HepG2 (cell line): ENCODE measurements around the gene AMIGO1. TPM values are rescaled to one million over a fixed set of nuclear protein-coding genes. Genes with fewer than 3 reads are reported as not detected.

ENCODE experiments used
- CERS6 ChIP-seq: sonication (generic); formaldehyde crosslinking; IDR thresholded peaks from 2 replicates; pipeline ENCODE4 v1.5.0; 2020; ENCODE audit warnings: missing genetic modification reagents
- GABPB1 ChIP-seq: IDR thresholded peaks from 2 replicates; pipeline ENCODE4 v1.6.1; 2016; ENCODE audit warnings: mild to moderate bottlenecking, missing genetic modification reagents, moderate library complexity, missing compliant biosample characterization
- GFI1 ChIP-seq: sonication (generic); formaldehyde crosslinking; IDR thresholded peaks from 2 replicates; pipeline ENCODE4 v1.5.0; 2020; ENCODE audit warnings: missing genetic modification reagents, mild to moderate bottlenecking, borderline replicate concordance
- MAFK ChIP-seq, 2 experiments: IDR thresholded peaks in 1 of 2; conservative IDR thresholded peaks in 1 of 2; 2 replicates each; pipeline ENCODE4 v1.6.1; 2011; ENCODE audit warnings: improper control_type of control experiment in 2 of 2, low read length in 2 of 2
- MXD3 ChIP-seq: IDR thresholded peaks from 2 replicates; pipeline ENCODE4 v1.6.1; 2016; ENCODE audit warnings: mild to moderate bottlenecking, missing biosample characterization, missing genetic modification reagents
- NFKB2 ChIP-seq: sonication (generic); formaldehyde crosslinking; IDR thresholded peaks from 2 replicates; pipeline ENCODE4 v1.4.0; 2020; ENCODE audit warnings: missing genetic modification reagents, borderline replicate concordance
- PREB ChIP-seq: sonication (generic); formaldehyde crosslinking; IDR thresholded peaks from 2 replicates; pipeline ENCODE4 v1.4.0; 2020; ENCODE audit warnings: missing genetic modification reagents
- ZBTB7A ChIP-seq: sonication (generic); formaldehyde crosslinking; IDR thresholded peaks from 2 replicates; pipeline ENCODE4 v1.8.0; 2022; ENCODE audit warnings: mild to moderate bottlenecking, missing genetic modification reagents
- ZNF101 ChIP-seq: sonication (generic); formaldehyde crosslinking; IDR thresholded peaks from 2 replicates; pipeline ENCODE4 v1.4.0; 2020; ENCODE audit warnings: mild to moderate bottlenecking, low read depth, missing genetic modification reagents, borderline replicate concordance
- ZNF724P ChIP-seq: sonication (generic); formaldehyde crosslinking; IDR thresholded peaks from 2 replicates; pipeline ENCODE4 v1.8.0; 2022; ENCODE audit warnings: missing genetic modification reagents, borderline replicate concordance
- ZNF75D ChIP-seq: sonication (generic); formaldehyde crosslinking; IDR thresholded peaks from 2 replicates; pipeline ENCODE4 v1.8.1; 2023; ENCODE audit warnings: missing genetic modification reagents, mild to moderate bottlenecking, borderline replicate concordance
- polyA plus RNA-seq, 8 experiments: library from polyadenylated mRNA; depleted of rRNA in 3 of 8; stranded (reverse) in 7 of 8; unstranded in 1 of 8; fragments of >200 nt; fragmentation: Illumina TruSeq in 4 of 8; extraction: Trizol in 4 of 8; gene quantifications; 2 replicates each; pipeline versions ENCODE4 v1.2.1 to v1.2.3, GENCODE V29; 2011 to 2016; ENCODE audit warnings: low read depth in 4 of 8, missing spikeins in 1 of 8, mixed read lengths in 1 of 8; ENCODE audit not compliant: insufficient read depth in 1 of 8
- total RNA-seq, 5 experiments: library from RNA; depleted of rRNA; stranded (reverse); fragments of >200 nt; fragmentation: Illumina TruSeq; extraction: Trizol; gene quantifications; 2 replicates each; pipeline ENCODE4 v1.2.3, GENCODE V29; 2016; ENCODE audit warnings: low read depth in 1 of 5
- TF ChIP-seq, protein P1 (sequence below): sonication (generic); formaldehyde crosslinking; IDR thresholded peaks from 2 replicates; pipeline ENCODE4 v1.4.0; 2020; ENCODE audit warnings: low read depth, missing genetic modification reagents
- TF ChIP-seq, protein P2 (sequence below): sonication (generic); formaldehyde crosslinking; IDR thresholded peaks from 2 replicates; pipeline ENCODE4 v1.8.0; 2022; ENCODE audit warnings: missing genetic modification reagents, mild to moderate bottlenecking, moderate library complexity, borderline replicate concordance
- TF ChIP-seq, protein P3 (sequence below): IDR thresholded peaks from 2 replicates; pipeline ENCODE4 v1.6.1; 2016; ENCODE audit warnings: missing biosample characterization, missing genetic modification reagents, low read depth
- TF ChIP-seq, protein P4 (sequence below): sonication (generic); formaldehyde crosslinking; IDR thresholded peaks from 2 replicates; pipeline ENCODE4 v1.4.0; 2020; ENCODE audit warnings: missing genetic modification reagents

Gene AMIGO1
- total and polyA plus RNA-seq, 2 of the 13 experiments (the other 11 are each of a cell fraction or from before 2014, with no cell fraction given): 0.40 to 1.3 TPM

- TF ChIP-seq PREB (CRISPR knock-in tag): no peak
- peak; percentile 55; the same call in 1 of the 2 replicates for TF ChIP-seq ZNF101 (CRISPR knock-in tag)
- no peak for TF ChIP-seq ZNF75D (CRISPR knock-in tag)
- peak; percentile 40; the same call in 1 of the 2 replicates for TF ChIP-seq ZBTB7A (CRISPR knock-in tag)
- TF ChIP-seq, protein P1, sequence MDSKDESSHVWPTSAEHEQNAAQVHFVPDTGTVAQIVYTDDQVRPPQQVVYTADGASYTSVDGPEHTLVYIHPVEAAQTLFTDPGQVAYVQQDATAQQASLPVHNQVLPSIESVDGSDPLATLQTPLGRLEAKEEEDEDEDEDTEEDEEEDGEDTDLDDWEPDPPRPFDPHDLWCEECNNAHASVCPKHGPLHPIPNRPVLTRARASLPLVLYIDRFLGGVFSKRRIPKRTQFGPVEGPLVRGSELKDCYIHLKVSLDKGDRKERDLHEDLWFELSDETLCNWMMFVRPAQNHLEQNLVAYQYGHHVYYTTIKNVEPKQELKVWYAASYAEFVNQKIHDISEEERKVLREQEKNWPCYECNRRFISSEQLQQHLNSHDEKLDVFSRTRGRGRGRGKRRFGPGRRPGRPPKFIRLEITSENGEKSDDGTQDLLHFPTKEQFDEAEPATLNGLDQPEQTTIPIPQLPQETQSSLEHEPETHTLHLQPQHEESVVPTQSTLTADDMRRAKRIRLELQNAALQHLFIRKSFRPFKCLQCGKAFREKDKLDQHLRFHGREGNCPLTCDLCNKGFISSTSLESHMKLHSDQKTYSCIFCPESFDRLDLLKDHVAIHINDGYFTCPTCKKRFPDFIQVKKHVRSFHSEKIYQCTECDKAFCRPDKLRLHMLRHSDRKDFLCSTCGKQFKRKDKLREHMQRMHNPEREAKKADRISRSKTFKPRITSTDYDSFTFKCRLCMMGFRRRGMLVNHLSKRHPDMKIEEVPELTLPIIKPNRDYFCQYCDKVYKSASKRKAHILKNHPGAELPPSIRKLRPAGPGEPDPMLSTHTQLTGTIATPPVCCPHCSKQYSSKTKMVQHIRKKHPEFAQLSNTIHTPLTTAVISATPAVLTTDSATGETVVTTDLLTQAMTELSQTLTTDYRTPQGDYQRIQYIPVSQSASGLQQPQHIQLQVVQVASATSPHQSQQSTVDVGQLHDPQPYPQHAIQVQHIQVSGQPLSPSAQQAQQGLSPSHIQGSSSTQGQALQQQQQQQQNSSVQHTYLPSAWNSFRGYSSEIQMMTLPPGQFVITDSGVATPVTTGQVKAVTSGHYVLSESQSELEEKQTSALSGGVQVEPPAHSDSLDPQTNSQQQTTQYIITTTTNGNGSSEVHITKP (CRISPR knock-in tag): peak; percentile 61; the same call in 1 of the 2 replicates
- peak; percentile 51; the same call in 1 of the 2 replicates for TF ChIP-seq NFKB2 (CRISPR knock-in tag)
- TF ChIP-seq, protein P2, sequence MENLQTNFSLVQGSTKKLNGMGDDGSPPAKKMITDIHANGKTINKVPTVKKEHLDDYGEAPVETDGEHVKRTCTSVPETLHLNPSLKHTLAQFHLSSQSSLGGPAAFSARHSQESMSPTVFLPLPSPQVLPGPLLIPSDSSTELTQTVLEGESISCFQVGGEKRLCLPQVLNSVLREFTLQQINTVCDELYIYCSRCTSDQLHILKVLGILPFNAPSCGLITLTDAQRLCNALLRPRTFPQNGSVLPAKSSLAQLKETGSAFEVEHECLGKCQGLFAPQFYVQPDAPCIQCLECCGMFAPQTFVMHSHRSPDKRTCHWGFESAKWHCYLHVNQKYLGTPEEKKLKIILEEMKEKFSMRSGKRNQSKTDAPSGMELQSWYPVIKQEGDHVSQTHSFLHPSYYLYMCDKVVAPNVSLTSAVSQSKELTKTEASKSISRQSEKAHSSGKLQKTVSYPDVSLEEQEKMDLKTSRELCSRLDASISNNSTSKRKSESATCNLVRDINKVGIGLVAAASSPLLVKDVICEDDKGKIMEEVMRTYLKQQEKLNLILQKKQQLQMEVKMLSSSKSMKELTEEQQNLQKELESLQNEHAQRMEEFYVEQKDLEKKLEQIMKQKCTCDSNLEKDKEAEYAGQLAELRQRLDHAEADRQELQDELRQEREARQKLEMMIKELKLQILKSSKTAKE (CRISPR knock-in tag): peak; percentile 26; the same call in 1 of the 2 replicates
- TF ChIP-seq, protein P3, sequence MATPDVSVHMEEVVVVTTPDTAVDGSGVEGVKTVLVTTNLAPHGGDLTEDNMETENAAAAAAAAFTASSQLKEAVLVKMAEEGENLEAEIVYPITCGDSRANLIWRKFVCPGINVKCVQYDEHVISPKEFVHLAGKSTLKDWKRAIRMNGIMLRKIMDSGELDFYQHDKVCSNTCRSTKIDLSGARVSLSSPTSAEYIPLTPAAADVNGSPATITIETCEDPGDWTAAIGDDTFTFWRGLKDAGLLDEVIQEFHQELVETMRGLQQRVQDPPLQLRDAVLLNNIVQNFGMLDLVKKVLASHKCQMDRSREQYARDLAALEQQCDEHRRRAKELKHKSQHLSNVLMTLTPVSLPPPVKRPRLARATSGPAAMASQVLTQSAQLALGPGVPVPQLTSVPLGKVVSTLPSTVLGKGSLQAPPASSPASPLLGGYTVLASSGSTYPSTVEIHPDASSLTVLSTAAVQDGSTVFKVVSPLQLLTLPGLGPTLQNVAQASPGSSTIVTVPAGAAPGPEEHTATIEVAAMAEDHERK (CRISPR knock-in tag): no peak
- TF ChIP-seq, protein P4, sequence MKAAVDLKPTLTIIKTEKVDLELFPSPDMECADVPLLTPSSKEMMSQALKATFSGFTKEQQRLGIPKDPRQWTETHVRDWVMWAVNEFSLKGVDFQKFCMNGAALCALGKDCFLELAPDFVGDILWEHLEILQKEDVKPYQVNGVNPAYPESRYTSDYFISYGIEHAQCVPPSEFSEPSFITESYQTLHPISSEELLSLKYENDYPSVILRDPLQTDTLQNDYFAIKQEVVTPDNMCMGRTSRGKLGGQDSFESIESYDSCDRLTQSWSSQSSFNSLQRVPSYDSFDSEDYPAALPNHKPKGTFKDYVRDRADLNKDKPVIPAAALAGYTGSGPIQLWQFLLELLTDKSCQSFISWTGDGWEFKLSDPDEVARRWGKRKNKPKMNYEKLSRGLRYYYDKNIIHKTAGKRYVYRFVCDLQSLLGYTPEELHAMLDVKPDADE: peak; percentile 60; the same call in 1 of the 2 replicates
- peak; percentile 56; the same call in 1 of the 2 replicates for TF ChIP-seq MXD3 (CRISPR knock-in tag)
- TF ChIP-seq ZNF724P (CRISPR knock-in tag): peak; percentile 85
- peak; percentile 98 for TF ChIP-seq GABPB1
- TF ChIP-seq GFI1 (CRISPR knock-in tag): peak; percentile 50
- TF ChIP-seq MAFK (conservative IDR thresholded peaks at IDR 0.05 in 1 of 2, IDR thresholded peaks at IDR 0.05 in 1 of 2; ENCODE audit: low read length in 2 of 2): no peak
- no peak for TF ChIP-seq CERS6 (CRISPR knock-in tag)
Observed at GRCh38 chr1:109548321-109549267, 39.1 kb upstream of the AMIGO1 start, which contains the start of gene GNAI3 (continued).
